ENCODE results near the gene FIGNL1. TPM values are rescaled to one million over a fixed set of nuclear protein-coding genes. Genes with fewer than 3 reads are reported as not detected.

The FIGNL1 gene
- polyA plus RNA-seq, 1 donor: 12.0 TPM

DNA sequence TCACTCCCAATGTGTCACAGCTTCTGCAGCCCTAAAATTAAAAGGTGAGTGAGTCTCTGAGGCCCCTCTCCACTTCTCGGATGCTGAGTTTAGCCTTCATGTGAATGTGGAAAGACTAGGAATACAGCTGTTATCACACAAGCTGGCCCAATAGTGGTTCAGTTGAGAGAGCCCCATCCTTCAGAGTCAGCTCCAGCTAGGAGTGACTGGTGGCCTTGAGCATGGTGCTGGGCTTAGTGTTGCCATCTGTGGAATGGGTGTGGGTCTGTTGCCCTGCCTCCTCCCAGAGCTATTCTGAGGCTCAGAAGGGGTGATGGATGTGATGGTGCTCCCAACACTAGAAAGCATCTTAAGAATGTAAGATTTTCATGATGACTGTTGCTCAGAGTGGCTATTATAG, 55.8 kb downstream of the FIGNL1 start:
- no peak for DNase-seq

Other genes with a start within 250 kb of the FIGNL1 start
- 3.2 TPM for gene IKZF1, start 145.6 kb downstream of the FIGNL1 start, polyA plus RNA-seq (ENCODE audit: insufficient read length)
- not detected for gene DDC, start 115.1 kb upstream of the FIGNL1 start, polyA plus RNA-seq (ENCODE audit: insufficient read length)